Measurements from ENCODE around the gene VPS13C.

VPS13C gene

GRCh38 chr15:61856295-61856694 is 204.0 kb downstream of the VPS13C start:
- FAIRE-seq: no peak

- no peak for FAIRE-seq
These were observed 207.1 kb downstream of the VPS13C start for GRCh38 chr15:61853195-61853594.

GRCh38 chr15:61851955-61852354 is 208.3 kb downstream of the VPS13C start:
- FAIRE-seq: no peak

- no peak for FAIRE-seq
These were observed 210.8 kb downstream of the VPS13C start for GRCh38 chr15:61849447-61849846.

DNA sequence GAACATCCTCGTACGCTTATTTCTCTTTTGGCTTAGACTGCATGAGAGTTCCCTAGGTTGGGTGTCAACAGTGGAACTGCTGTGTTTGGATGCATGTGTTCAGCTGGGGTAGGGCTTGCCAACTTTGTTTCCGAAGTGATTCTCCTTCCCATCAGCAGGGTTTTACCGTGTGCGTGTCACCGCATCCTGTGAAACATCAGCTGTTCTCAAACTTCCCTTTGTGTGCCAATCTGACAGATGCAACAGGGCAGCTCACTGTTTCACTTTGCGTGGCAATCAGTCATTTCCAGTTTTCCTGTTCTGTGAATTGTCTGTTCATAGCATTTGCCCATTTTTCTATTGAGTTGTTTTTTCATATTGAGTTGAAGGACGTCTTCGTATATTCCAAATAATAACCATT is 218.8 kb downstream of the VPS13C start:
- no peak for FAIRE-seq

DNA sequence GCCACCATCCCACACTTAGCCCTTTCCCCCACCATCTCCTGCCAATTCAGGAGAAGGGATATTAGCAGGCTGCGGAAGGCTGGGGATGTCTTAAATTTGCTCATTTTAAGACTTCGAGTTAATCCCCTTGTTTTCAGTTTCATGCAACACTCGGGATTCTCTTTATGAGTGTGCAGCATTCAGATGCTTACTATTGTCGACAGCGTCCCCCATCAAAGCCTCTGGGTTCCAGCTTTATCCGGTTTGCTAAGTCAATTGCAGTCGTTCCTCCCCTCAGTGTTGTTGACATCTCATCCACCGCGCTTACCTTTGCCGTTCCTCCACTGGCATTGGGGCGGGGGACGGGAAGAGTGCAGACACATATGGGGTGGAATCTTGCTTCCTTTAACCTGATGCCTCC is 220.2 kb downstream of the VPS13C start:
- no peak for FAIRE-seq

- no peak for FAIRE-seq
These were observed 220.7 kb downstream of the VPS13C start for GRCh38 chr15:61839546-61839945.

- no peak for FAIRE-seq
These were observed 224.6 kb downstream of the VPS13C start for GRCh38 chr15:61835496-61836106.

- FAIRE-seq: no peak
These were observed 225.2 kb downstream of the VPS13C start for GRCh38 chr15:61835029-61835428.

GRCh38 chr15:61834076-61834697 is 226.1 kb downstream of the VPS13C start:
- peak; percentile 94 for FAIRE-seq

DNA sequence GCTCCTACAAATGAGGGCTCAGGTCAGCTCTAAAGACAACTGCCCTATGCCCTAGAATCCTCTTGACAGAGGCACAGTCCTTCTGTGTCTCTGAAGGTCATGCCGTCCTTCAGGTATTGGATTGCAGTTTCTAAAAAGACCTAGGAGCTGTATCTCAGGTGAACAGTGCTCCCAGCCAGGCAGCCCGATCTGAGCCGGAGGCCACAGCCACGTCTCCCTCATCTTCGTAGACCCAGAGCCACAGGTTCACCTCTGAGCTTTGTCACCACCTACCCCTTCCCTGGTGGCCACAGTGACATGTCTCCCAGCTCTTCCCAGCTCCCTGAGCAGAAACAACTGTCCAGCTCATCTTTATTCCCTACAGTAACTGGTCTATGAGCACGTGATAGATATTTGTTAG is 228.0 kb downstream of the VPS13C start:
- no peak for FAIRE-seq

DNA sequence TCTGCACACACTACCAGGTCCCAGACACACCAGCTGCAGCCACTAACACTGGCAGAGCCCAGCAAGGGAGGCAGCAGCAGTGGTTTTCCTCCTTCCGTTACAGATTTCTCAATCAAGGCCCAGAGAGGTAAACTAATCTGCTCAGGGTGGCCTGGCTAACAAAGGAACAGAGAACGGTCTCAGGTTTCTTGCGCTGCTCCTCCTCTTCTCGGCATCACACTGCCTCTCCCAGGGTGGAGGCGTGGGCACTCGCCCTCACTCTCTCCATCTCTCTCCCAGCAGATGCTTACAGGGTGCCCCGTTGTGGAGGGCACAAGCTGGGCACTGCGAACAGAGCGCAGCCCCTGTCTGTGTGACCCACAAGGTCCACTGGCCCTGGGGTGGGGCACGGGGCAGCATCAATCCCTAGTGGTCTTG is 228.7 kb downstream of the VPS13C start:
- no peak for FAIRE-seq

GRCh38 chr15:61830536-61831330 is 229.5 kb downstream of the VPS13C start:
- no peak for FAIRE-seq

DNA sequence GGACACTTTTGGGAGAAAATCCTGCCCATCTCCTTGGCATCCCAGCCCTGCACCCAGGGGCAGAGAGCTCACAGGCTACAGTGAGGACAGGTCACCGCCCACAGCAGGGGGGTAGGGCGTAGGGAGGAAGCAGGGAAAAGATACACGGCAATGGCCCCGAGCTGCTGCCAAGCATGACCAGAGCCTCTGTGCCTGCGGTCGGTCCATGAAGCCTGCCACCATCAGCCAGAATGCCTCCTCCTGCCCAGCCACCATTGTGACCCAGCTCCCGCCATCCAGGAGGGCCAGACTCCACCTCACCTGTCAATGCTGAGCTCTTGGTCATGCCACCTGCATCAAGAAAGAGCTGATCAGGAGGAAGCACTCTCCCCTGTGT is 230.7 kb downstream of the VPS13C start:
- FAIRE-seq: no peak

- FAIRE-seq: no peak
These were observed 231.3 kb downstream of the VPS13C start for GRCh38 chr15:61828860-61829513.

- no peak for FAIRE-seq
These were observed 232.2 kb downstream of the VPS13C start for GRCh38 chr15:61828008-61828407.

DNA sequence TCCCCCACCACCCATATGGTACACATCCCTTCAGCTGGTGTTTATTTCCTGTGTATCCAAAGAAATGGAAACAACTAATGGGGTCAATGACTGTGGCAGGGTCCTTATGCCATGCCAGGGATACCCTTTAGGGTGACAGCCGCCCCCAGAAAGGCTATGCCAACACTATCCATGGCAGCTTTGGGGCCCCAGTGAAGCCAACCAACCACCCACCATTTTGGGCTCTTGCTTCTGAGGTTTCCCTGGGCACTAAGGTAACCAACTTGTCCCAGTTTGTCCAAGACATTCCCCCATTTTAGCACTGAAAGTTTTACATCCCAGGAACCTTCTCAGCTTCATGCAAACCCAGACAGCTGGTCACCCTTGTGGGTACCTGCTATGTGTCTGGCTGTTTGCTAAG is 233.1 kb downstream of the VPS13C start:
- no peak for FAIRE-seq

DNA sequence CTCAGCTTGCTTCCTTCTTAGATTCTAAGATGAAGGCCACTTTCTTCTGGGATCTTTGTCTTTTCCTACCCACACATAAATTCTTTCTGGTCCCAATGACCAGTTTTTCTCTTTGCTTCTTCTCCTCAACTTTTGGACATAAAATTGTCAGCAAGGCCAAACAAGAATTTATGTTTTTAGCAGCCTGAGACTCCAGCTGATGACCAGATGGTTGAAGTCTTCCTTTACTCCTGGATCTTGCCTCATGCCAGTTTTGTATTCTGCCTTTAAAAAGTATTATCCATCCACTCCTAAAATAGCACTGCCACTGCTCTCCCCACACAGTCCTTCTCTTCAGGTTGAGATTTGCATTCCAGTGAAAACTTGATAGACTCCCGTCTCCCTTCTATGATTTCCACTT is 236.0 kb downstream of the VPS13C start:
- FAIRE-seq: no peak

GRCh38 chr15:61822511-61822910 is 237.7 kb downstream of the VPS13C start:
- no peak for FAIRE-seq

DNA sequence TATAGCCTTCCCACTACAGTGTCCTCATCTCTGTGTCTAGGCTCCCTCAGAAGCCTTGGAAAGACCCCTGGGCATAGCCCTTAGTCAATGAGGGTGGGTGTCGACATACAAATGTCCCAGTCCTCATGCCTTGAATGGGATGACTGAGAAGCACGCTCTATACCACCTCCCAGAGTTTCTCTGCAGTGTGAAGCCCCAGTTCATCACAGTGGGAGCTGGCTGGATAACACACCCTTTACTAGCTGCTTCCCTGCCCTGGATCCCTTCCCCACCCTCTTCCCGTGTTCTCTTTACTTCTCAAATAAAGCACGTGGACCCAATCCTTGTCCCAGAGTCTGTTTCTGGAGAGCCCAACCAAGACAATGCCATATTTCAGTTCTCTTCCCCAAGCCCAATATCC is 239.3 kb downstream of the VPS13C start:
- FAIRE-seq: no peak

DNA sequence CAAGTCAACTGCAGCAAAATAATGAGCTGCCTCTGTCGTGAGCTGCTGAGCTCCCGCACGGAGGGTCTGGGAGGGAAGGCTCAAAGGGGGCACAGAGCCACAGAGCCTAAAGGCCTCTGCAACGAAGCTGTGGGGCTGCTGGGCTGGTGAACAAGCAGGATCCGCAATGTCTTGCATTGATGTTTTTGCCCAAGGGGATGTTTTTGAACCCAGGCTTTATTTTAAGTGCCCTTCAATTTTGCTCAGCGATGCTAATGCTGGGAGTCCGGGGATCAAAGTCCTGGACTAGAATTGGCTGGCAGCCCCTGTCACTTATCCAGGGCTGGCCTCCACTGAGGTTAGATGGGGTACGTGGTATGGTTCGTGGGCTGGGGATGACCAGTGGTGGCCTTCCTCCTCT is 240.0 kb downstream of the VPS13C start:
- FAIRE-seq: no peak

GRCh38 chr15:61819386-61819785 is 240.9 kb downstream of the VPS13C start:
- no peak for FAIRE-seq

DNA sequence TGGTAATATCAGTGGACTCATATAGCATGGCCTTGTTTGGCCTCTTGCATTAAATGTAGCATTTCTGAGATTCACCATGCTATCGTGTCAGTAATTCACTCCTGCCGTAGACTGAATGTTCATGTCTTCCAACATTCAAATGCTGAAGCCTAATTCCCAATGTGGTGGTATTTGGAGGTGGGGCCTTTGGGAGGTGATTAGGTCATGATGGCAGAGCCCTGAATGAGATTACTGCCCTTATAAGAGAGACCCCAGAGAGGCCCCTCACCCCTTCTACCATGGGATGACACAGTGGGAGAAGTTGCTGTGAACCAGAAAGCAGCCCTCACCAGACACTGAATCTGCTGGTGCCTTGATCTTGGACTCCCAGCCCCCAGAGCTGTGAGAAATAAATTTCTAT is 241.4 kb downstream of the VPS13C start:
- no peak for FAIRE-seq

GRCh38 chr15:61816856-61817255 is 243.4 kb downstream of the VPS13C start:
- FAIRE-seq: no peak

All from G401.6 (cell line).